IPS-NIHi11 (cell line): ENCODE results near the gene MT1E.
A peak's percentile ranks its signal among the peaks of the same experiment; 100 is the strongest.
"Not testable (repeated sequence)": the region's sequence is repeated elsewhere in the genome, so short reads cannot be mapped to it uniquely, and the experiment has no call there.

Experiments
- DNase-seq: peaks from one replicate; pipeline ENCODE4 v3.0.0; 2012; ENCODE audit warnings: mixed read lengths, low spot score

Gene MT1E

GRCh38 chr16:56607109-56607618 lies 18.4 kb upstream of the MT1E start:
- DNase-seq = peak; percentile 33

GRCh38 chr16:56607675-56608042 lies 17.9 kb upstream of the MT1E start:
- DNase-seq = no peak

- peak; percentile 95 for DNase-seq
Measured at GRCh38 chr16:56608043-56608875, 17.3 kb upstream of the MT1E start, which contains the start of gene MT2A. Gene MT2A, plus strand, starts transcription at chr16:56608584. Its CDS starts 72 bp downstream, at chr16:56608656.

GRCh38 chr16:56608876-56609462 lies 16.6 kb upstream of the MT1E start:
- DNase-seq = no peak

GRCh38 chr16:56609463-56609921 lies 16.1 kb upstream of the MT1E start:
- no peak for DNase-seq

GRCh38 chr16:56610017-56610608 lies 15.5 kb upstream of the MT1E start:
- no peak for DNase-seq

GRCh38 chr16:56610609-56611111 lies 14.9 kb upstream of the MT1E start:
- no peak for DNase-seq

- DNase-seq = no peak
Measured at GRCh38 chr16:56611281-56611833, 14.2 kb upstream of the MT1E start.

- no peak for DNase-seq
Measured at GRCh38 chr16:56613706-56614105, 11.9 kb upstream of the MT1E start.

GRCh38 chr16:56614549-56614991 lies 11.0 kb upstream of the MT1E start:
- DNase-seq = no peak

GRCh38 chr16:56615353-56615752 lies 10.2 kb upstream of the MT1E start:
- DNase-seq = no peak

GRCh38 chr16:56616608-56617211 lies 8.9 kb upstream of the MT1E start:
- no peak for DNase-seq

- DNase-seq = no peak
Measured at GRCh38 chr16:56617212-56618085, 8.1 kb upstream of the MT1E start.

- no peak for DNase-seq
Measured at GRCh38 chr16:56618138-56618537, 7.4 kb upstream of the MT1E start.

- no peak for DNase-seq
Measured at GRCh38 chr16:56620339-56620897, 5.2 kb upstream of the MT1E start.

- DNase-seq = not testable (repeated sequence)
Measured at GRCh38 chr16:56621665-56622445, 3.7 kb upstream of the MT1E start.

GRCh38 chr16:56623184-56623583 lies 2.4 kb upstream of the MT1E start:
- not testable (repeated sequence) for DNase-seq

- no peak for DNase-seq
Measured at GRCh38 chr16:56623637-56624036, 1.9 kb upstream of the MT1E start.

GRCh38 chr16:56625943-56626654 lies 518 bp downstream of the MT1E start:
- DNase-seq = no peak
